HUES64 (cell line): ENCODE measurements around the gene ZNF732.
"Not testable (repeated sequence)": the region's sequence is repeated elsewhere in the genome, so short reads cannot be mapped to it uniquely, and the experiment has no call there.

ENCODE experiments used
- H3K27ac ChIP-seq: 2 replicates; pipeline ENCODE4 v1.7.0; 2013; ENCODE audit warnings: low read depth, low read length, inconsistent platforms
- H3K27me3 ChIP-seq: 2 replicates; pipeline ENCODE4 v1.6.1; 2013; ENCODE audit warnings: mild to moderate bottlenecking, low read length; ENCODE audit not compliant: insufficient read depth
- H3K36me3 ChIP-seq: 2 replicates; pipeline ENCODE4 v1.6.1; 2013; ENCODE audit warnings: mild to moderate bottlenecking, low read length; ENCODE audit not compliant: insufficient read depth
- H3K4me1 ChIP-seq: 2 replicates; pipeline ENCODE4 v1.6.1; 2013; ENCODE audit warnings: mild to moderate bottlenecking, low read length, moderate library complexity; ENCODE audit not compliant: insufficient read depth
- H3K4me3 ChIP-seq: 2 replicates; pipeline ENCODE4 v1.5.1; 2013; ENCODE audit warnings: mild to moderate bottlenecking, low read length, moderate library complexity
- H3K9ac ChIP-seq: 2 replicates; pipeline ENCODE4 v1.6.1; 2013; ENCODE audit warnings: mild to moderate bottlenecking, low read depth, low read length
- H3K9me3 ChIP-seq: 2 replicates; pipeline ENCODE4 v1.6.1; 2013; ENCODE audit warnings: low read depth, low read length; ENCODE audit not compliant: insufficient read depth
- WGBS: fragments of 150-250, 120-280 bp; methylation state at CpG from one replicate; pipeline ENCODE4 v1.1.7; 2013; ENCODE audit warnings: missing lambda C conversion rate; 5-methylcytosine and 5-hydroxymethylcytosine counted together

Gene ZNF732

DNA sequence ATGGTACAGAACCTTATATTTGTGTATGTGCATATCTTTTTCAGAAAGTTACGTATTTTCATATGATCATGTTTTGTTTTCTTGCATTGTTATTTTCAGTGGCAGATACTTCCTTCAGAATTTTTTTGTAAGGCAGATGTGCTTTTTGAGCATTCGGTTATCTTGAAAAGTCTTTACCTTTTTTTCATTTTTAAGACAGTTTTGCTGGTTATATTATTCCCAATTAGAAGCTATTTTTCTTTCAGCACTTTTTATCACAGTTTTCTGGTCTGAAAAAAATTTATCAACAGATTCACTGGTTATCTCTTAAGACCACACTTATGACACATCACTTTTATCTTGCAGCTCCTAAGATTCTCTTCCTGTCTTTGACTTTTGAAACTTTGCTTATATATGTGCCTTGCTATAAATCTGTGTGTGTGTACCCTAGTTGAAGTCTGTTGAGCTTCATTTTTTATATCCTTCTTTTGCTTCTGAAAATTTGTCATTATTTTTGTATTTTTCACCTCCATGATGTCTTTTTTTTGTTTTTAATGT lies 53.1 kb downstream of the ZNF732 start:
- Histone ChIP-seq H3K4me1 (no peaks in the 10 kb centered on the region), H3K4me3 (no peak overlapping the region), H3K27ac (no peak overlapping the region), H3K27me3 (no peaks in the 10 kb centered on the region), H3K9me3 (peaks cover 99% of the 10 kb centered on the region), H3K9ac (no peak overlapping the region), H3K36me3 (peaks cover 70% of the 10 kb centered on the region)
- WGBS = 100% methylated on average over 1 of the region's 2 CpGs

DNA sequence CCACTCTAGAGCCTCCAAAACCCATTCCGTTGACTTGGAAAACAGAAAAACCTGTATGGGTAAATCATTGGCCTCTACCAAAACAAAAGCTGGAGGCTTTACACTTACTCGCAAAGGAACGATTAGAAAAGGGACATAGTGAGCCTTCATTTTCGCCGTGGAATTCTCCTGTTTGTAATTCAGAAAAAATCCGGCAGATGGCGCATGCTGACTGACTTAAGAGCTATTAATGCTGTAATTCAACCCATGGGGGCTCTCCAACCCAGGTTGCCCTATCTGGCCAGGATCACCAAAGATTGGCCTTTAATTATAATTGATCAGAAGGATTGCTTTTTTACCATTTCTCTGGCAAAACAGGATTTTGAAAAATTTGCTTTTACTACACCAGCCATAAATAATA lies 60.8 kb downstream of the ZNF732 start:
- no peaks in the 10 kb centered on the region for H3K27me3 ChIP-seq
- no peak overlapping the region for H3K9ac ChIP-seq
- no peak overlapping the region for H3K4me3 ChIP-seq
- no peak overlapping the region for H3K27ac ChIP-seq
- peaks cover 82% of the 10 kb centered on the region for H3K9me3 ChIP-seq
- peaks cover 22% of the 10 kb centered on the region for H3K36me3 ChIP-seq
- WGBS = 71% methylated on average over 7 of the region's 7 CpGs
- 0 out of 2 replicates have a peak, but pooled peaks cover 4% of the 10 kb centered on the region for H3K4me1 ChIP-seq

DNA sequence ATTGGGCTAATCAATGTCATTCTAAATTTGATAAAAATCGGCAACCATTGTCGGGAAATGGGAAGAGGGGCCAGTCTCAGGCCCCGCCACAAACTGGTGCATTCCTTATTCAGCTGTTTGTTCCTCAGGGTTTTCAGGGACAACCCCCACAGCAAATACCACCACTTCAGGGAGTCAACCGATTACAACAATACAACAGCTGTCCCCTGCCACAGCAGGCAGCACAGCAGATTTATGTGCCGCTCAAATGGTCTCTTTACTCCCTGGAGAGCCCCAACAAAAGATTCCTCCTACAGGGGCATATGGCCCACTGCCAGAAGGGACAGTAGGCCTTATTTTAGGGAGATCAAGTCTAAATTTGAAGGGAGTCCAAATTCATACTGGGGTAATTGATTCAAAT lies 61.8 kb downstream of the ZNF732 start:
- H3K4me3 ChIP-seq = peak overlapping the region; percentile 28; the same call in 1 of the 2 replicates
- no peak overlapping the region; the same call in 1 of the 2 replicates for H3K27ac ChIP-seq
- H3K27me3 ChIP-seq = no peaks in the 10 kb centered on the region
- H3K9ac ChIP-seq = no peak overlapping the region
- H3K4me1 ChIP-seq = 0 out of 2 replicates have a peak, but pooled peaks cover 4% of the 10 kb centered on the region
- H3K9me3 ChIP-seq = peaks cover 75% of the 10 kb centered on the region
- WGBS = 90% methylated on average over 5 of the region's 5 CpGs
- peaks cover 20% of the 10 kb centered on the region for H3K36me3 ChIP-seq

DNA sequence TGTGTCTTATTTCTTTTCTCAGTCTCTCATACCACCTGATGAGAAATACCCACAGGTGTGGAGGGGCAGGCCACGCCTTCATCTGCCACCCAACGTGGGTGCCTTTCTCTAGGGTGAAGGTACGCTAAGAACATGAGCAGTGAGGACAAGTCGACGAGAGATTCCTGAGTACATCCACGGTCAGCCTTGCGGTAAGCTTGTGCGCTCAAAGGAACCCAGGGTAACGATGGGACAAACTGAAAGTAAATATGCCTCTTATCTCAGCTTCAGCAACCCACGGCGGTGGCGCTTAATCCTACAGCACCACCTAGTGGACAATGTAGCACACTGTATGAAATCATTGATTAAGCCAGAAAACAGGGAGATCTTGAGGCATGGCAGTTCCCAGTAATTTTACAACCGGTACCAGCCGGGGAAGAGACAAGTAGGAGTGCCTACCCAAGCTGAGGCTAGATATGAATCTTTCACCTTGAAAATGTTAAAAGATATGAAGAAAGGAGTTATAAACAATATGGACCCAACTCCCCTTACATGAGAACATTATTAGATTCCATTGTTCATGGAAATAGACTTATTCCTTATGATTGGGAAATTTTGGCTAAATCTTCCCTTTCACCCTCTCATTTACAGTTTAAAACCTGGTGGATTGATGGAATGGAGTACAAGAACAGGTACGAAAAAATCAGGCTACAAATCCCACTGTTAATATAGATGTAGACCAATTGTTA lies 63.0 kb downstream of the ZNF732 start:
- Histone ChIP-seq H3K9ac (no peak overlapping the region), H3K36me3 (peaks cover 14% of the 10 kb centered on the region), H3K27ac (no peak overlapping the region), H3K27me3 (no peaks in the 10 kb centered on the region), H3K4me1 (0 out of 2 replicates have a peak, but pooled peaks cover 4% of the 10 kb centered on the region), H3K9me3 (peaks cover 74% of the 10 kb centered on the region), H3K4me3 (no peak overlapping the region)
- WGBS = 81% methylated on average over 14 of the region's 15 CpGs

DNA sequence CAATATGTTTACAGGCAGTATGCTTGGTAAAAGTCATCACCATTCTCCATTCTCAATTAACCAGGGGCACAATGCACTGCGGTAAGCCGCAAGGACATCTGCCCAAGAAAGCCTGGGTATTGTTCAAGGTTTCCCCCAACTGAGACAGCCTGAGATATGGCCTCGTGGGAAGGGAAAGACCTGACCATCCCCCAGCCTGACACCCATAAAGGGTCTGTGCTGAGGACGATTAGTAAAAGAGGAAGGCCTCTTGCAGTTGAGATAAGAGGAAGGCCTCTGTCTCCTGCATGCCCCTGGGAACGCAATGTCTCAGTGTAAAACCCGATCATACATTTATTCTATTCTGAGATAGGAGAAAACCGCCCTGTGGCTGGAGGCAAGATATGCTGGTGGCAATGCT lies 63.9 kb downstream of the ZNF732 start:
- H3K9me3 ChIP-seq = peaks cover 74% of the 10 kb centered on the region
- not testable (repeated sequence) for H3K9ac ChIP-seq

DNA sequence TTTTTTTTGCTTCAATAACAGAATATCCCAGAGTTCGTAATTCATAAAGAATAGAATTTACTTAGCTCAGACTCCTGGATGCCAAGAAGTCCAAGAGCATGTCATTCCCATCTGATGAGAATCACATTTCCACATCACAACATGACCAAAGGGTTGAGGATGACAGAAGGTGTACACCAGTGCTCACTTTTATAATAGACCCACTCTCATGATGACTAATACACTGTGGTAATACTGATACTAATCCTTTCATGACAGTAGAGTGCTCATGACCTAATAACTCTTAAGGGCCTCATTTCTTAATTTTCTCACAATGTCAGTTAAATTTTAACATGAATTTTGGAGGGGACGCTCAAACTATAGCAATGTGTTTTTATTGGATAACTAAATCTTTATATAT lies 69.2 kb downstream of the ZNF732 start:
- Histone ChIP-seq H3K4me3 (no peak overlapping the region), H3K9ac (no peak overlapping the region), H3K36me3 (no peaks in the 10 kb centered on the region), H3K27ac (no peak overlapping the region), H3K9me3 (peaks cover 46% of the 10 kb centered on the region), H3K27me3 (no peaks in the 10 kb centered on the region), H3K4me1 (no peaks in the 10 kb centered on the region)
- 100% methylated on average over 1 of the region's 2 CpGs for WGBS

More for the DNA sequence above, 63.9 kb downstream of the ZNF732 start:
- H3K4me3 ChIP-seq, H3K27ac ChIP-seq, H3K4me1 ChIP-seq, H3K27me3 ChIP-seq: not testable (repeated sequence)
- WGBS = 95% methylated on average over 7 of the region's 7 CpGs
- peaks cover 14% of the 10 kb centered on the region for H3K36me3 ChIP-seq

DNA sequence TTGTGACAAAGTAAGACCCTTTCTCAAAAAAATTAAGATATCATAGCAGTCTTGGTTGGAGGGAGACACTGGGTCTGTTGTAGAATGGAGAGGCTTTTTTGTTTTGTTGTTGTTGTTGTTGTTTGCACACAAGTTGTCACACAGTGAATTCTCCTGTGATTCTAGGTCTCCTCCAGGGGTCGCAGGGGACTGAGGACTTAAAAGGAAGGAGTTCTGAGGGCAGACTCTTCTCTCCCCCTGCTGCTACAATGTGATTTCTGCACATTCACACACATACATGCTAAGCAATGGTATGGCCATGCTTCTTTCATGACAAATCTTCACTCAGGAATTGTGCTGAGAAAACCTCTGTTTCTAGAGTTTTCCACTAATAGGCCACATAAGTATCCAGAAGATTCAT lies 71.1 kb downstream of the ZNF732 start:
- no peak overlapping the region for H3K9ac ChIP-seq
- no peaks in the 10 kb centered on the region for H3K27me3 ChIP-seq

DNA sequence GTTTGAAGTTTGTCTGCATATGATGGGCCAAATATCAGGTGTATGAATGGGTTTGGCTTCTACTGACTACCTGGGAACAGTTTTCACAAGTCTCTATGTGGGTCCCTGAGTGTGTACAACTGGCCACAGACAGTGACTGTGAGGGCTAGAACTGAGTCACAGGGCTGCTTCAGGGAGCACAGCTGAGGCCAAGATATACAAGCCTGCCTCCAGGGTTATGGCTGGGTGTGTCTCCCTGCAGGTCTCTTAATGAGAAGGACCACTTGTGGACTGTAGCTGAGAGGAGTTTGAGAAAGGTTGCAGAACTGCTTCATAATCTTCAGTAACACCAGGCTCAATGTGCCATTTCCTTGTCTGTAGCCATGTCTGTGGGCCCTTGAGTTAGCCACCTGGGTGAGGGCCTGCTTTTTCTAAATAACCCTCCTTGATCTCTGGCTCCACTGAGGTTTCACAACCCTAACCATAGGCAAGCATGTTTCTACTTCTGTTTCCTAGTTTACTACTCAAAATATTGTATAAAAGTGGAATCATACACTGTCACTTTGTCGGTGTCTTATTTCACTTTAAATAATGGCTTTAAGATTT lies 81.3 kb downstream of the ZNF732 start:
- H3K27ac ChIP-seq = no peak overlapping the region

More for the DNA sequence above, 71.1 kb downstream of the ZNF732 start:
- Histone ChIP-seq H3K4me1 (no peaks in the 10 kb centered on the region), H3K4me3 (no peak overlapping the region), H3K27ac (no peak overlapping the region), H3K36me3 (0 out of 2 replicates have a peak, but pooled peaks cover 3% of the 10 kb centered on the region), H3K9me3 (peaks cover 53% of the 10 kb centered on the region)
- WGBS = 82% methylated on average over 1 of the region's 1 CpG

More for the DNA sequence above, 81.3 kb downstream of the ZNF732 start:
- no CpG with 5 or more reads among the region's 1 CpG for WGBS
- H3K9ac ChIP-seq = no peak overlapping the region
- H3K4me1 ChIP-seq = no peaks in the 10 kb centered on the region
- H3K36me3 ChIP-seq = peaks cover 4% of the 10 kb centered on the region; the same call in 1 of the 2 replicates
- H3K4me3 ChIP-seq = no peak overlapping the region
- H3K27me3 ChIP-seq = no peaks in the 10 kb centered on the region
- peaks cover 32% of the 10 kb centered on the region for H3K9me3 ChIP-seq
